Neuron (in vitro differentiated cells): ENCODE measurements around the gene TOP3A.
"Not testable (repeated sequence)": the region's sequence is repeated elsewhere in the genome, so short reads cannot be mapped to it uniquely, and the experiment has no call there.

Experiments used
- H2AFZ ChIP-seq: one replicate; pipeline ENCODE4 v1.6.1; 2013; ENCODE audit warnings: low read depth, mild to moderate bottlenecking, inconsistent platforms, low read length, moderate library complexity
- H3K27me3 ChIP-seq: one replicate; pipeline ENCODE4 v1.6.1; 2013; ENCODE audit warnings: low read length; ENCODE audit not compliant: insufficient read depth
- H3K36me3 ChIP-seq: one replicate; pipeline ENCODE4 v1.6.1; 2013; ENCODE audit warnings: low read length; ENCODE audit not compliant: insufficient read depth
- H3K4me1 ChIP-seq: one replicate; pipeline ENCODE4 v1.6.1; 2013; ENCODE audit warnings: low read length; ENCODE audit not compliant: insufficient read depth
- H3K4me3 ChIP-seq: 2 replicates; pipeline ENCODE4 v1.5.1; 2013; ENCODE audit warnings: mild to moderate bottlenecking, low read length, moderate library complexity
- H3K9me3 ChIP-seq: one replicate; pipeline ENCODE4 v1.6.1; 2013; ENCODE audit warnings: low read length

Gene TOP3A, protein sequence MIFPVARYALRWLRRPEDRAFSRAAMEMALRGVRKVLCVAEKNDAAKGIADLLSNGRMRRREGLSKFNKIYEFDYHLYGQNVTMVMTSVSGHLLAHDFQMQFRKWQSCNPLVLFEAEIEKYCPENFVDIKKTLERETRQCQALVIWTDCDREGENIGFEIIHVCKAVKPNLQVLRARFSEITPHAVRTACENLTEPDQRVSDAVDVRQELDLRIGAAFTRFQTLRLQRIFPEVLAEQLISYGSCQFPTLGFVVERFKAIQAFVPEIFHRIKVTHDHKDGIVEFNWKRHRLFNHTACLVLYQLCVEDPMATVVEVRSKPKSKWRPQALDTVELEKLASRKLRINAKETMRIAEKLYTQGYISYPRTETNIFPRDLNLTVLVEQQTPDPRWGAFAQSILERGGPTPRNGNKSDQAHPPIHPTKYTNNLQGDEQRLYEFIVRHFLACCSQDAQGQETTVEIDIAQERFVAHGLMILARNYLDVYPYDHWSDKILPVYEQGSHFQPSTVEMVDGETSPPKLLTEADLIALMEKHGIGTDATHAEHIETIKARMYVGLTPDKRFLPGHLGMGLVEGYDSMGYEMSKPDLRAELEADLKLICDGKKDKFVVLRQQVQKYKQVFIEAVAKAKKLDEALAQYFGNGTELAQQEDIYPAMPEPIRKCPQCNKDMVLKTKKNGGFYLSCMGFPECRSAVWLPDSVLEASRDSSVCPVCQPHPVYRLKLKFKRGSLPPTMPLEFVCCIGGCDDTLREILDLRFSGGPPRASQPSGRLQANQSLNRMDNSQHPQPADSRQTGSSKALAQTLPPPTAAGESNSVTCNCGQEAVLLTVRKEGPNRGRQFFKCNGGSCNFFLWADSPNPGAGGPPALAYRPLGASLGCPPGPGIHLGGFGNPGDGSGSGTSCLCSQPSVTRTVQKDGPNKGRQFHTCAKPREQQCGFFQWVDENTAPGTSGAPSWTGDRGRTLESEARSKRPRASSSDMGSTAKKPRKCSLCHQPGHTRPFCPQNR

DNA sequence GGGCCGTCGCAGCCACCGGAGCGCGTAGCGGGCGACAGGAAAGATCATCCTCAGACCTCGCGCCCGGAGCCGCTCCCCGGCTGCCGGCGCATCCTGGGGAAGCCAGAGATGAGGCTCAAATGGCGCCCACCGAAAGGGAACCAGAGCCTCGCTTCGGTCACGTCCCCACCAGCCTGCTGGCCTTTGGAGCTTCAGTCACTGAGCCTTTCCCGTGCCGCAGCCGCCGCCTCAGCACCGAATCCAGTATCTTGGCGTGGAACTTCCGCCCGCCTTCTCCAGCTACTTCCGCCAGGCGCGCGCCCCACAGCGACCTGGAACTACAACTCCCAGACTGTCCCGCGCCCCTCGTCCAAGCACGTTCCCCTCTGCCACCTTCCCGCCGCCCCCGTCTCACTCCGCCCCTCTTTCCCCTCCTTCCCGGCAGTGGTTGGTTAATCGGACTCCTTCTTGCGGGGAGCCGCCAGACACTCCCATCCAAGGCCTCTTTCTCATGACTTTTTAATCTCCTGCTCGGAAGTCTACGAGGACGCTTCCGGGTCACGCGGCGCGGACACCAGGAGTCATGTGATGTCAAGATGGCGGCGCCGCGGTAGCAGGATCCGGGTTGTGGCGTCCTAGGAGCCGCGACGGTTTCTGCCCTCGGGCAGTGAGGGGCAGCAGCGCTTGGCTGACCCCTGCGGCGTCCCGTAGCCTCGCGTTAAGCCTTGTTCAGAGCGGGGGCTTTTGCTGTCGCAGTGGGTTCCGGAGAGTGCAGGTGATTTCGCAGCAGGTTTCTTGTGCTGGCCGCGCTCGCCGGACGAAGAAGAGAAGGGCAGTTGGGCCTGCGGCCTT is at the start of gene TOP3A, which contains the start of gene SMCR8:
TSS of gene TOP3A (minus strand) at position 264 of the 831 bp plus-strand sequence. CDS start at position 48, 216 bp downstream.
TSS of gene SMCR8 (plus strand) at position 563 of the 831 bp plus-strand sequence. CDS start 497 bp downstream, outside the sequence.
- Histone ChIP-seq H3K36me3 (peaks cover 38% of the 10 kb centered on the region), H3K27me3 (no peaks in the 10 kb centered on the region), H3K4me1 (peaks cover 47% of the 10 kb centered on the region), H3K9me3 (peaks cover 2% of the 10 kb centered on the region), H3K4me3 (peak within 1 kb of the TSS; percentile 62), H2AFZ (peak within 1 kb of the TSS; percentile 69)

- Histone ChIP-seq H2AFZ (no peak overlapping the region), H3K27me3 (no peaks in the 10 kb centered on the region), H3K4me3 (peak overlapping the region; percentile 74), H3K9me3 (no peaks in the 10 kb centered on the region), H3K36me3 (no peaks in the 10 kb centered on the region), H3K4me1 (peaks cover 5% of the 10 kb centered on the region)
Observed at GRCh38 chr17:18364166-18364565, 49.4 kb upstream of the TOP3A start.

GRCh38 chr17:18363101-18364049 is 48.6 kb upstream of the TOP3A start, which contains the start of gene SHMT1:
Gene SHMT1, minus strand, starts transcription at chr17:18363550. Its CDS starts 7,569 bp downstream, at chr17:18355981.
- Histone ChIP-seq H3K9me3 (no peaks in the 10 kb centered on the region), H3K36me3 (no peaks in the 10 kb centered on the region), H3K4me3 (peak within 1 kb of the TSS; percentile 74), H2AFZ (peak within 1 kb of the TSS; percentile 48), H3K27me3 (no peaks in the 10 kb centered on the region), H3K4me1 (peaks cover 5% of the 10 kb centered on the region)

DNA sequence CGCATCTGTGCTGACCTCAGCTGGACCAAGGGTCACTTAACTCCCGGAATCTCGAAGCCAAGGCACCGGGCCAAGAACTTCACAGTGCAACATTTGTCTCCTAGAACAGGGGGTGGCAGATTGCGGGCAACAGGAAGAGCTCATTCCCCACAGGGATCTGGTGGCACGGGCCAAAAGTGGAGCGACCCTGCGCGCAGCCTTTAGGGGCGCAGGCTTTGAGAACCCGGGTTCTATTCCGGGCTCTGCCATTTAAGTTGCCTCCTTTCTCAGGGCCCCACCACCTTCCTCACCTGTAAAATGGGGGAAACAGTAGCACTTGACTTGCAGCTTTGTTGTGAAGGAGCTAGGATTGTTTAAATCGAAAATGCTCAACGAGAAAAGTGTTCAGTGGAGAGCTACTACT is 47.9 kb upstream of the TOP3A start:
- H3K4me3 ChIP-seq = peak overlapping the region; percentile 74
- H3K4me1 ChIP-seq = peaks cover 5% of the 10 kb centered on the region
- H2AFZ ChIP-seq = peak overlapping the region; percentile 48
- H3K36me3 ChIP-seq = no peaks in the 10 kb centered on the region
- H3K27me3 ChIP-seq = no peaks in the 10 kb centered on the region
- H3K9me3 ChIP-seq = no peaks in the 10 kb centered on the region

- no peak overlapping the region for H2AFZ ChIP-seq
- H3K4me1 ChIP-seq = peaks cover 5% of the 10 kb centered on the region
- no peaks in the 10 kb centered on the region for H3K36me3 ChIP-seq
- no peaks in the 10 kb centered on the region for H3K9me3 ChIP-seq
- H3K4me3 ChIP-seq = peak overlapping the region; percentile 74
- no peaks in the 10 kb centered on the region for H3K27me3 ChIP-seq
Observed at GRCh38 chr17:18361837-18362697, 47.3 kb upstream of the TOP3A start.

- H3K4me1 ChIP-seq = peaks cover 5% of the 10 kb centered on the region
- no peak overlapping the region for H3K4me3 ChIP-seq
- H2AFZ ChIP-seq = no peak overlapping the region
- no peaks in the 10 kb centered on the region for H3K27me3 ChIP-seq
- peaks cover 3% of the 10 kb centered on the region for H3K36me3 ChIP-seq
- H3K9me3 ChIP-seq = no peaks in the 10 kb centered on the region
Observed at GRCh38 chr17:18360518-18360917, 45.7 kb upstream of the TOP3A start.

DNA sequence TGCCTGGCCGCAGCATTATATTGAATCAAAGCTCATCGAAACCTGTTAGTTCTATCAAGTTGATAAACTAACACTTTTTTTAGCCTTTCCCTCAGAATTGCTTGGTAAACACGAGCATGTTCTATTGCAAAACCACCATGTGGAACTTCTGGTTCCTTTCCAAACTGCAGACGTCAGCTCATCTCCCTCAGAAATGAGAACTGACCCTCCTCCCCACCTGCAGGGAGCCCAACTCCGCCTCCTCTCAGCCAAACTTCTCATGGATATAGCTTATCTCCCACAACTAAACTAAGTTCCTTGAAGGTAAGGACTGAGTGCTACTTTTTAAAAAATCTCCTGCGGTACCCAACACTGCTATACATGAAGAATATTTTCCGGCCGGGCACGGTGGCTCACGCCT is 41.8 kb upstream of the TOP3A start:
- Histone ChIP-seq H3K4me3 (no peak overlapping the region), H3K36me3 (peaks cover 19% of the 10 kb centered on the region), H3K9me3 (no peaks in the 10 kb centered on the region), H3K27me3 (no peaks in the 10 kb centered on the region), H2AFZ (no peak overlapping the region), H3K4me1 (no peaks in the 10 kb centered on the region)

- H3K9me3 ChIP-seq = no peaks in the 10 kb centered on the region
- H3K4me3 ChIP-seq = no peak overlapping the region
- H3K27me3 ChIP-seq = no peaks in the 10 kb centered on the region
- no peaks in the 10 kb centered on the region for H3K4me1 ChIP-seq
- peaks cover 23% of the 10 kb centered on the region for H3K36me3 ChIP-seq
- no peak overlapping the region for H2AFZ ChIP-seq
Observed at GRCh38 chr17:18353541-18353940, 38.7 kb upstream of the TOP3A start.

- Histone ChIP-seq H3K36me3 (peaks cover 62% of the 10 kb centered on the region), H3K4me3 (no peak overlapping the region), H3K27me3 (no peaks in the 10 kb centered on the region), H2AFZ (no peak overlapping the region), H3K4me1 (no peaks in the 10 kb centered on the region), H3K9me3 (peaks cover 14% of the 10 kb centered on the region)
Observed at GRCh38 chr17:18344021-18344420, 29.2 kb upstream of the TOP3A start.

DNA sequence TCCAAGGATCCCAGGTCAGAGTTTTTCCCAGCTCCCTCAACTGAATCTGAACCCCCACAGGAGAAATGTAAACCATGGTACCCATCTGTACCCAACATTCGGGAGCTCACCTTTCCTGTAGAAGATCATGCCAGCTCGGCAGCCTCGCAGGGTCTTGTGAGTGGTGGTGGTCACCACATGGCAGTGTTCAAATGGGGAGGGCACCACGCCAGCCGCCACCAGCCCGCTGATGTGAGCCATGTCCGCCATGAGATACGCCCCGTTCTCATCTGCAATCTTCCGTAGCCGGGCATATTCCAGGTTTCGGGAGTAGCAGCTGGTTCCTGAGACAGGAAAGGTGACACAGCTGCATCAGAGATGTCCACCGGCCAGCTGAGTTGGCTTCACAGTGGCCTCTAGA is 25.1 kb upstream of the TOP3A start:
- Histone ChIP-seq H3K4me3 (no peak overlapping the region), H2AFZ (no peak overlapping the region), H3K27me3 (no peaks in the 10 kb centered on the region), H3K4me1 (no peaks in the 10 kb centered on the region), H3K36me3 (peaks cover 56% of the 10 kb centered on the region), H3K9me3 (peaks cover 15% of the 10 kb centered on the region)

GRCh38 chr17:18338158-18338557 is 23.4 kb upstream of the TOP3A start:
- not testable (repeated sequence) for H3K27me3 ChIP-seq, H3K4me1 ChIP-seq, H2AFZ ChIP-seq, H3K4me3 ChIP-seq
- H3K9me3 ChIP-seq = peaks cover 15% of the 10 kb centered on the region
- H3K36me3 ChIP-seq = peaks cover 58% of the 10 kb centered on the region
